Activated naive CD4-positive, alpha-beta T cell (primary cell): Measurements from ENCODE around the gene QKI.
A peak's percentile ranks its signal among the peaks of the same experiment; 100 is the strongest.
"Not testable (repeated sequence)": the region's sequence is repeated elsewhere in the genome, so short reads cannot be mapped to it uniquely, and the experiment has no call there.

Experiments used
- DNase-seq, 4 experiments: peaks; one replicate each; lab custom pipeline; 2025; lab: John Stamatoyannopoulos, UW

Gene QKI

DNA sequence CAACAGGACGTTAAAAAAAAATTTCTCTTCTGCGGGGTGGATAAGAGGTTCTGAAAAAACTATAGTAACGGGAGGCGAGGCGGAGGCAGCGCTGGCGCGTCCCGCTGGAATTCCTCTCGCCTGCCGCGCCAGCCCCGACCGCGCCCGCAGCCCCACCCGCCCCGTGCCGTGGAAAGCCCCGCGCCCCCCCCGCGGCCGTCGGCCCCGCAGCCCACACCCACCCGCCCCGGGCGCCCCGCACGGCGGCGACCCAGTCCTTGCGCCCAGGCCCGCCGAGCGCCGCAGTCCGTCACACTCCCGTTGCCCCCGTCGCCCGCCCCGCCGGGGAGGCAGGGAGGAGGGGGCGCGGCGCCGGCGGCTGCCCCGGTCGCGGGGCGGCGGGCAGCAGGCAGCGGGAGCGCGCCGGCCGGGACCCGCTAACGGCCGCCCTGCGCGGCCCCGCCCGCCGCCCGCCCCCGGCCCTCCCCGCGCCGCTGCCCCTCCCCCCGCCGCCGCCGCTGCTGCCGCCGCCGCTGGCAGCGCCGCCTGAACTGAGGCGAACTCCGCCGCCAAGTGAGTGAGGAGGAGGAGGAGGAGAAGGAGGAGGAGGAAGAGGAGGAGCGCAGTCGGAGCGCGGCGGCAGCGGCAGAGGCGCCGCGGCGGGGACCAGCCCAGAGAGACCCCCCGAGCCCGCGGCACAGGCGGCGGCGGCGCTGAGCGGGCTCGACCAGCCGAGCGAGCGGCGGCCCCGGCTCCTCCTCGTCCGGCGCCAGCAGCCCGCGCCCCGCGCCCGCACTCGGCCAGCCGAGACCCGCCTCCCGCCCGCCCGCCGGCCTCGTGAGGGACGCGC is at the start of gene QKI:
Gene QKI (plus strand): TSS at position 602 of the 829 bp plus-strand sequence. CDS start 476 bp downstream, outside the sequence.
- peak; percentile 39 to 76 (median 54) for DNase-seq

DNA sequence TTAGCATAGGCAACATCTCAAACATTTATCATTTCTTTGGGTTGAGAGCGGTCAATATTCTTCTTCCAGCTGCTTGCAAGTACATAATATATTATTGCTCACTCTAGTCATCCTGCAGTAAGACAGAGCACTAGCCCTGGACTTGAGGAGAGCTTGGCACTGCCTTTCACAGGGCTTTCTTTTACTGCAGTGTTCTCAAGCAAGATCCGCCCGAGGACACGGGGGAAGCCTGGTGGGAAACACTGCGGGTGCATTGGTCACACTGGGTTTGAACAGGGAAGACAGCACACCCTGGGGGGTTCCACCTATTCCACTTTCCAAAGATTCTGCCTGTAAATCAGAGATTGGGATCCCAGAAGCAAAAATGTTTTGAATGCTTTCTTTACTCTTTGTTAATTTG is 48.2 kb upstream of the QKI start:
- no peak for DNase-seq

DNA sequence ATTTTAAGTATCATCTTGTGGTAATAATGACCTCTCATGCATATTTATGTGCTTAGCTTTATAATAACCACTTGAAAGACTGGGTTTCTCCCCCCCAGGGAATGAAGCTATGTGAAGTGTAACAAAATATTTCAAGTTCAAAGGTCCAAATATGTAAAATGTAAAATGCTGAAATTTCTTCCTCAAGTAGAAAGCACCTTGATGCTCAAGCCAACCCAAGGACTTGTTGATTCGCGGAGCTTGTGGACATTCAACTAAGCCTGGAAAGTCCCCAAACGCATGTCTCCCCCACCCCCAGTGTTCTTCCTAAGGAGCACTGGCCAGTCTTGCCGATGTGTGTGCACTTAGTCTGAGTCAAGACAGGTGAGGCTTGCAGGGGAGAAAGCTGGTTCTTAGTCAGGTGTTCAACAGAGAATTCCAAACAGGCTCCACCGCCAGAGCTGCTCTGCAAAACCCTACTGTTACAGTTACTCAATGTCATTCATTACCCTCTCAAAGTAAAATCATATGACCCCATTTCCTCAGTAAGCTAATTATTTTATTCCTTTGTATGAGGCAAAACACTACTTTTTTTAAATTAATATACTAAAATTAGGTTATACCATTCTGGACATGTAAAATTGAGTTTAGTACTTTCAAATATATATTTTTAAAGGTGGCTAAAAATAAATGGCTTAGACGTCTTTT is 46.9 kb upstream of the QKI start:
- DNase-seq: no peak

DNA sequence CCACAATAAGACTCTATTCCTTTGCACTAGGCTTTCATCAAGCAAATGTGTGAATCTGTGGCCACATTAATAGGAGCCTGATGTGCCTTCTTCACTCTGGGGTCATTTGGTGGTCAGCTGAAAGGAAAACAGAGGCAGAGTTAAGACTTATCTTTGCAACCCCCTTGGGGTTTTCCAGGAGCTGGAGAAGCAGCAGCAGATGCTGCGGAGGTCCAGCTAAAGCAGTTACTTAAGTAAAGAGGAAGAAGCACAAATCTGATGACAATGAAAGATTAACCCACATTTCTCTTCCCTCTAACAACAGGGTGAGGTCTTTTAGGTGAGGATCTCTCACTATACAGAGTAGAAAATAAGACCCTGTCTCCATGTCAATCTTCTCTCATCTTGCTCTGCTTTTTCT is 45.4 kb upstream of the QKI start:
- no peak for DNase-seq

DNA sequence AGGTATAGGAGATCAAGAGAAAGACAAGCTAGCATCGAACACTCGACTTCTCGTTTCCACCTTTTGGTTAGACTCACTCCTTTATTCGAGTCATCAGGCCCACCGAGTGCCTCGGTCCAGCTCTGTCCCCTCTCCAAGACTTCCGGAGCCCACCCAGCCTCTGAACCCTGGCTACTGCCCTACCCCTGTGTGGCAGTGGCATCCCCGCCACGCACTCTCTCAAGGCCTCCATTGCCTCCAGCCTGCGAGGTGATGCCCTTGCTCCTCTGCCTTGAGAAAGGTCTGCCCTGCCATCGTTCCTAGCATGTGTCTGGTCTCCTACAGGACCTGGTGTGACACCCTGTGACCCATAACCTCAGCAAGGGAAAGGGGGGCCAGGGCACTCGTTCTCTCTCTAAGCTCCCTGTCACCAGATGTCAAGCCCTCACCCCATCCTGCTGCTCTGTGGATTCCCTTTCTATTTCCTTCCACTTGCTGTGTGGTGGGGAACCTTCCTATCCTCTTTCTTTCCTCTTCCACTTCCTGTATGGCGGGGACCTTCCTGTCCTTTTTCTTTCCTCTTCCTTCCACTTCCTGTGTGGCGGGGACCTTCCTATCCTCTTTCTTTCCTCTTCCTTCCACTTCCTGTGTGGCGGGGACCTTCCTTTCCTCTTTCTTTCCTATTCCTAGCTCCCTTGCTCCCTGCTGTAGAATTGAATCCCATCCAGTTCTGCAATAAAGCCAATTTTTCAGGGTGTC is 44.7 kb upstream of the QKI start:
- no peak for DNase-seq

DNA sequence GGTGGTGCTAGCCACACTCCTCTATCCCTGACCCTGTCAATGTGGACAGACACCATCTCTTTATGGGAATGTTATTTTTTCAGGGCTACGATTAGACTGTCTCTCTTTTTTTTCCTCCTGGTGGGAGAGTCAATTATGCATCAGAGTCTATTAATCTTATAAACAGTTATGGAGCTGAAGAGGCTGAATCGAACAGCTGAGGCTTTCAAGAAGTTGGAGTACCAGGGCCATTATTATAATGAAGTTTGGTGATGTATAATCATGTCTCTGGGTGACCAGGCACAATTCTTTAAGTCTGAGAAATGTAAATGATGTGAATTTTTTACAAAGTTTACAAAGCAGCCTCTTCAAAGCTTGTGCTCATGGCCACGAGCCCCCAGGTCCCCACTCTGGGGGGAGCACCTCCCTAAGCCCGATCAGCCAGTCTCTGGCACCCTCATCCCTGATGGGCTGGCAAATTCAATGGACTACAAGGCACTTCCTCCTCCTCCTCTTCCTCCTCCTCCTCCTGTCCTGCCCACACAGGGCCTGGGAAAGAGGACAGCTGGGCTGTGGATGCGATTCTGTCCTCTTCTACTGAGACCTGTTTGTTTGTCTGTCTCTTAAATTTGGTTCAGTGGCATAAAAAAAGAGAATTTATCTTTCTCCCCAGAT is 43.9 kb upstream of the QKI start:
- no peak for DNase-seq

DNA sequence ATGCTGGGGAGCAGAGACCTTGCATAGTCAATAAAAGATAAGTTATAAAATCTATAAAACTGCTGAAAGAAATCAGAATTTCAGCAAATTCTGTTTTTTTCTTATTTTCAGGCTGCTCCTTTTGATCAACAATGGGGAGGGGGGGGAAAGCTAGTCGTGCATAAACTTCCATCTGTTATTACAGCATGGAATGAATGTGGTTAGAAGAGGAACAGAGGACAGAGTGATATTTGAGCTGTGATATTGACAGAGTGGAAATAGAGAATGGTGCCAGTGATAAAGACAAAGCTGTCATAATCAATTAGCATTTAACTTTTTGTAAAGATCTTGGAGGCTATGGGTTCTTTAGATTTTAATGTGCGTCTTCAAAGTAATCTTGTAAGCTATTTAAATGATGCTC is 43.4 kb upstream of the QKI start:
- no peak for DNase-seq

DNA sequence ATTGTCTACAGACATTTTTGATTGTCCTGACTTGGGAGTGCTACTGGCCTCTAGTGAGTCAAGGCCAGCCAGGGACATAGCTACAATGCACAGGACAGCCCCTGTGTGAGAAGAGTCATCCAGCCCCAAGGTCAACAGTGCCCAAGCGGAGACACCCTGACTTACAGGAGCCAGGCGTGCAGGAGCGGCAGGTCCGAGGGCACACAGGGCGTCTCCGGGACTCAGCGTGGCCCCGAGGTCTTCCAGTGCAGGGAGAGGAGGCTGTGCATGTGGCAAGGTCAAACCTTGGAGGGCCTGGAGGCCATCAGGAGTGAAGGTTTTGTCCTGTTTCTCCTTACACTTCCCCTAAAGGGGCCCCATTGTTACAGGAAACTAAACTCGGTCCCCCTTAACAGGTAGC is 41.3 kb upstream of the QKI start:
- no peak for DNase-seq

DNA sequence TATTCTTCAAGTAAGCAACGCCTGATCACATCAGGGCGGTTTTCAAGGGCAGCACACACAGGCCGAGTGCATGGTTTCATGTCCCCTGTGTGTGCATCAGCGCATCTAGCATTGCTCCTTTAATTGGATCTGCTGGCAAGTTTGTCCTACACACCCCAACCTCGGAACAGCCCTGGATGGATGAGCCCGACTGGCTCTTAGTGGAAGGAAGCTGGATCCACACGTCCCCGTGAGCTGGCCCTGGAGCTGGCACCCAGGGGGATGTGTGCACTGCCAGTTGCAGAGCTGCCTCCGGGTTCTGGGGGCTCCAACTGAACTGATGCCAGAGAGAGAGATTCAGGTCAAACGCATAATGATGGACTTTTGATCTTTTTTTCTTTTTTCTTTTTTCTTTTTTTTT is 39.2 kb upstream of the QKI start:
- no peak for DNase-seq

DNA sequence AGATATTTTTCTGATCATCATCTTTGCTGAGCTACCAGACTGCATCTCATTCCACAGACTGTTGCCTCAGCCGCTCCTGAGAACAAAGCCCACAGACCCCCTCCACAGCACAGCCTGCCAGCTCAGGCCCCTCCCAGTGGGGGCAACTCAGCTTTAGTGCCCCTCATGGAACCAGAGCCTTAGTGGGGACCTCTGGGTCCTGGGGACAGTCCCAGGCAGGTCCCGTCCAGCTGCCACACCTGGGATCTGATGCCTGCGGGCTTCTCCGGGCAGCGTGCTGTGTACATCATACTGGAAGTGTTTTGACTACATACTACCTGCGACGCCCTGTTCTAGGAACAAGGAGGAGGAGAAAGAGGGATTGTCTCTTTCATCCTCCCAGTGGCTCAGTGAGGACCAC is 38.3 kb upstream of the QKI start:
- DNase-seq: no peak

DNA sequence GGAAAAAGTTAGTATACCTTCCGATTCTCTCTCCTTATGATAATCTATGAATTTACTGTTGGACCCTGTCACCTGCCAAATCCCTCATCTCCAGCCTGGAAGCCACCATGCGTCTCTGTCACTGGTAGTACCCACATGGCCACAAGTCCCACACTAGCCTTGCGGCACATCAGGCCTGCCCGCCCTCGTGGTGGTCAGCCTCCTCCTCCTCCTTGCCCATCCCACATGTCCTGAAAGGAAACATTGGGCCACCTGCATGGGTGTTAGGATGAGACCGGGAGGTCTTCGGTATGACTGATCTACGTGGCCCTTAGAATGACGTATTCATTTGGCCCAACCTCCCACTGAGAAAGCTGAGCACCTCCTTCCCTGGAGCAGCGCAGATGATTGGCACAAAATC is 37.0 kb upstream of the QKI start:
- DNase-seq: no peak

DNA sequence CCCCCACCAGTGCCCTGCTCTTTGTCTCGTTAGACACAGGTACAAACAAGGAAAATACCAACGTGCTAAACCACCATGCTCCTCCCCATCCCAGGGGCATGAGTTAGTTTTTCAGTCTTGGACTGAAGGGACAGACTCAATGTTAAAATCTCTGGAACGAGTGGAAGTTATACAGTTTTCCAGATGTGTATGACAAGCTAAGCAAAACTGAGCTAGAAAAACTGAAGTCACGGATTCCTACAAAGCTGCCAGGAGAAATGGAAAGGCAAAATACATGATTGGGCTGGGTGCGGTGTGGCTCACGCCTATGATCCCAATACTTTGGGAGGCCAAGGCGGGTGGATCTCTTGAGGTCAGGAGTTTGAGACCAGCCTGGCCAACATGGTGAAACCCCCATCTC is 34.3 kb upstream of the QKI start:
- DNase-seq: no peak

DNA sequence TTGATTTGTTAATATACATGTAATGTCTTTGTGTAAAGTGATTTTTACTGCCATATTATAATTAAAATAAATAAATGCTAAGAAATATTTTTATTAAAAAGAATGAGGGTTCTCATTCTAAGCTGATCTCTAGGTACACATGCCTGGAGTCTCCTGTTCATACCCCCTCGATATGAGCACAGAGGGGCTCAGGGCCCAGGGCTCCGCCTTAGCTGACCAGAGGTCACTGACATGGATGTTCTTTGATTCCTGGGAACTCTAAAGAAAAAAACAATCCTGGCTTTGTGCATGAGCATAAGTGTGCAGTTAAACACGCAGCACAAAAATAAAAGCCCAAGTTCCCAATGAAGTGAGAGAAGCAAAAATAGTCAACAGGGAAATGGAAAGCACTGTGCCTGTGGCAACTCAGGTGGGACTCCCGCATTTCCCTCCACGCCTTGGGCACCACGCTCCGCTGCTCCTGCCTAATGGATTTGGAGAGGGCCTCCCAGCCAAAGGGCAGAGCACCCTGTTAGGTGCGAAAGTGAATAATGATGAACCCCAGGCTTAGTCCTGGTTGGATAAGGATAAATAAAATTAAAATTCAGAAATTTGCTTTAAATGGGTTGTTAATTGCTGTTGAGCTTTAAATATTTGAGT is 33.3 kb upstream of the QKI start:
- no peak for DNase-seq

DNA sequence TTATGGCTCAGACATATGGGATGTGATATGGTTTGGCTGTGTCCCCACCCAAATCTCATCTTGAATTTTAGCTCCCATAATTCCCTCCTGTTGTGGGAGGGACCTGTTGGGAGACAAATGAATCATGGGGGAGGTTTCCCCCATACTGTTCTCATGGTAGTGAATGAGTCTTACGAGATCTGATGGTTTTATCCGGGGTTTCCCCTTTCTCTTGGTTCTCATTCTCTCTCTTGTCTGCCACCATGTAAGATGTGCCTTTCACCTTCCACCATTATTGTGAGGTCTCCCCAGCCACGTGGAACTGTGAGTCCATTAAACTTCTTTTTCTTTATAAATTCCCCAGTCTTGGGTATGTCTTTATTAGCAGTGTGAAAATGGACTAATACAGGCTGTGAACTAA is 31.1 kb upstream of the QKI start:
- DNase-seq: not testable (repeated sequence)

DNA sequence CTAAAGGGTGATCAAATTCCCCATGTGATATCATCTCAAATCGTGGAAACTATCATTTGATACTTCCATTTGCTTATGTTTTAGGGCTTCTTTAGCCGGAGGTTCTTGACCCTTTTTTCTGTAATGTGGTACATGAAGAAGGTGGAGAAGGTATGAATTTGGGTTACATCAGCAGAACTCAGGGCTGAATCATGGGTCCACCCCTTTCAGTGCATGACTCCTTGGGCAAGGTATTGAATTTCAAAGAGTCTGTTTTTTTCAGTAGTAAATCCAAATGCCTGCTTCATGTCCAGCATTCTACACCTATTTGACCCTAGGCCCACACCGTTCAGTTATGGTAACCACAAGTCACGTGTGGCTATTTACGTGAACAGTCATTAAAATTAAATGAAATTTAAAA is 30.6 kb upstream of the QKI start:
- DNase-seq: no peak

DNA sequence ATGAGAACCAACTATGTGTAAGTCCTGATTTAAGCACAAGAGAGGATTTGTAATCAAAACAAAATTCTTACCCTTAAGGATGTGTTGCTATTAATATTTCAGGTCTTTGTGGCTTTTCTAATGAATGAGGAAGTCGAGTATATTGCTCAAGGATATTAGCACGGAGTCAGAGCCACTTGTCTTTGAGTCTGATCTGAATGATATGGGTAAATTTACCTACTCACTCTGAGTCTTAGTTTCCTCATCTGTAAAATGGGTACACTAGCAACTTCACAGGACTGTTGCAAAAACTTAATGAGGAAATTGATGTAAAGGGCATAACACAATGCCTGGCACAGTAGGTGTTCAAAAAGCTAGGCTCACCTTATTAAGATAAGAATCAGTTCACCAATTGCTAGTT is 30.0 kb upstream of the QKI start:
- DNase-seq: no peak

DNA sequence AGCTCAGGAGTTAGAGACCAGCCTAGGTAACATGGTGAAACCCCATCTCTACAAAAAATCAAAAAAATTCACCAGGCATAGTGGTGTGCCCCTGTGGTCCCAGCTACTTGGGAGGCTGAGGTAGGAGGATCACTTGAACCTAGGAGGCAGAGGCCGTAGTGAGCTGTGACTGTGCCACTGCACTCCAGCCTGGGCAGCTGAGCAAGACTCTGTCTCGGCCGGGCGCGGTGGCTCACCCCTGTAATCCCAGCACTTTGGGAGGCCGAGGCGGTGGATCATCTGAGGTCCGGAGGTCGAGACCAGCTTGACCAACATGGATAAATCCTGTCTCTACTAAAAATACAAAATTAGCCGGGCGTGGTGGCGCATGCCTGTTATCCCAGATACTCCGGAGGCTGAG is 29.0 kb upstream of the QKI start:
- DNase-seq: not testable (repeated sequence)

DNA sequence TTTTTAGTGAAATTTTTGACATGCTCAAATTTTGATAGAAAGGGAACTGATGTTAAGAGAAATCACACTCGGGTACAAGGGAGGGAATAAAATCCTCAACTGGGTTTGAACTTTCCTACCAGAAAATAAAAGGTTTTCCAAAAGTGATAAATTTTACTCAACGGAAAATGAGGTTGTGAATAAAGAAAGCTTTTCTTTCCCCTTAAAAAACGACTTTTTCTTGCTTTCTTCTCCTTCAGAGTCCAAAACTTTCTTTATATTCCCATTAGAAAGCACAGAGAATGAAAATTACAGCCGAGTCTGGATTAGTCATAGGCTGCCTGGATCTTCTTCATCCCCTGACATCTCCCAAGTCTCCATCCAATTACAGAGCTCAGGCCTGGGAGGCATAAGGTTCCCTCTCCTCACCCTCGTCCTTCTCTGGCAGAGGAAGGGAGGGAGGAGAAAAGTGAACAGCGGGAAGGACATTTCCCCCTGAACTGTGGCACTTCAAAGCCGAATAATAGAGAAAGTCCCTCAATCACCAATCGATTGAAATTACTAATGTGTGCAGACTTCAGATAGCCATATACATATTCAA is 28.1 kb upstream of the QKI start:
- DNase-seq: no peak

DNA sequence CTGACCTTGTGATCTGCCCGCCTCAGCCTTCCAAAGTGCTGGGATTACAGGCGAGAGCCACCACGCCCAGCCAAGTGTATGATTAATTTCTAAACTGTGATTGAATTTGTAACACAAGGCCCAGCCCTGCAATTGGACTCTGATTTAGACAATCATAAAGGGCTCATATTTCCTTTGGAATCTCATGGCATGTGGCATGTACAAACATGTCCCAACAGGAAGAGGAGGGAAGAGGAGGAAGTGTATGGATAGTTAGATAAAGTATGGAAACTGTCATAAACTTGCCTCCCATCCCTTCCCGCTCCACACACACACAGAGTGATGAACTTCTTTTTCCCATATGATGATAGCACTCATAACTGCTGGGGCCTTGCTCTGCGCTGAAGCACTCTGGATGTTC is 27.2 kb upstream of the QKI start:
- DNase-seq: no peak

DNA sequence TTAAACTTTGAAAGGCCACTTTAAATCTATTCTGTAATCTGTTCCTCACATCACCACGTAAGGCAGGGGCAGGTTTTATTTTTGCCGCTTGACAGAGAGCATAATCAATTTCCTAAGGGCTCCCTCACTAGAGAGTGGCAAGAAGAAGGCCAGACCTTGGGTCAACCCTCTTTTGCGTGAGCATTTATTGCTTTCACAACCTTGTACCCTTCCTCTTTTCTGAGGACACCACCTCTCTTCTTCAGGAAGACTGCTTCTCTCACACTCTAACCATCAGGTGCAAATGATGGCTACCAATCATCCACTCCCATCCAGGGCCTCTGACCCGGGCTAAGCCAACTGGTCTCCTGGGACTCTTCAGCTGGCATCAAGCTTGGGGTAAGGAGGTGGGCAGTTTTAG is 25.2 kb upstream of the QKI start:
- DNase-seq: no peak

DNA sequence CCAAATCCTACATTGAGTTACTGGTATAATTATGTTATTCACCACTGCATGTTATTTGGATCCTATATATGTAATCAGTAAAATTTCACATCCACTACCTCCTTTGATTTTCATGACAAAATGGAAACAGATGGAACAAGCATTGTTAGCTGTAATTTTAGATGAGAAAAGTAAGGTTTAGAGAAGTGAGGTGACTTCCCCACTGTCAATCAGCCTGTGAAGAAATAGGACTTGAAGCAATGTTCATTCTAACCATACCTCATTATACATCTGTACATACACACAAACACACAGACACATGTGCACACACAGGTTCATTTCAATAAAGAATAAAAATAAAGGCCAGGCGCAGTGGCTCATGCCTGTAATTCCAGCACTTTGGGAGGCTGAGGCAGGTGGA is 23.7 kb upstream of the QKI start:
- DNase-seq: no peak

DNA sequence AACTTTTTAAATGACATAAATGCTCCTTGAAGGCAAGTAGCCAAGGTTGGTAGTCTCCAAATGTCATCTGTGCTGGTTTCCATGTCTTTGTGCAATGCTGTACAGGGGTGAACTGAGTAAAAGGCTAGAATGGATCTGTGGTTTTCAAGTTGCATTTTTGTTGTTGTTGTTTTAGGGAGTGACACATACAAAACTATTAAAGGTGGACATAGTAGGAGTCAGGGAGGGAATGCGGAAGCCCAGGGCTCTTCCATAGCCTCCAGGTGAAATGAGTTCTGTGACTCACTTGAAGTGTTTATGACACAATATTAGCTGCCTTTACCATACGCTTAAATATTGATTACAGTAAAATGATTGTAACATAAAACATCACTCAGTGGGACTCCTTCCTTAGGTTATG is 22.5 kb upstream of the QKI start:
- no peak for DNase-seq
